Measurements from ENCODE around the gene SRM.
"Not testable (repeated sequence)": the region's sequence is repeated elsewhere in the genome, so short reads cannot be mapped to it uniquely, and the experiment has no call there.

Gene SRM

DNA sequence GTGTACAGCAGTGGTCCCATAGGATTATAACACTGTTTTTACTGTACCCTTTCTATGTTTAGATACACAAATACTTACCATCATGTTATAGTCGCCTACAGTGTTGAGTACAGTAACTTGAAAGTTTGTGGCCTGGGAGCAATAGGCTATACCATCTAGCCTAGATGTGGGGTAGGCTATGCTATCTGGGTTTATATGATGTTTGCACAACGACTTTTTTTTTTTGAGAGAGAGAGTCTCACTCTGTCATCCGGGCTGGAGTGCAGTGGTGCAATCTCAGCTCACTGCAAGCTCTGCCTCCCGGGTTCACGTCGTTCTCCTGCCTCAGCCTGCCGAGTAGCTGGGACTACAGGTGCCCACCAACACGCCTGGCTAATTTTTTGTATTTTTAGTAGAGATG, 40.5 kb downstream of the SRM start:
- not testable (repeated sequence) for DNase-seq (ENCODE audit: low read depth in 3 of 3)

DNA sequence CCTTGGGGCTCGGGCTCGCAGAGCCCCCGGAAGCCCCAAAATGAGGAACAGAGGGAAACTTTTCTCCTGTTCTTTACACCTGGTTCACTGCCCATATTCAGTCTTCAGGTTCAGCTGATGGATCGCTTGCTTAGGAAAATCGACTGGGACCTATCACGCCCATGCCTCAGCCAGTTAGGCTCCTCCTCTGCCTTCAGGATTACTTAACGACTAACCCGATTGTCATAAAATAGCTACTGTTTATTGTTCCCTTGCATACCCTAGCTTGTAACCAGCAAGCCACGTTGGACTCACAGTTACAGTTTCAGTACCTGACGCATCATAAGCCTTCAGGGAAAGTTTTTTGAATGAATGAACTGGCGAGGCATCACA, 46.7 kb downstream of the SRM start:
- DNase-seq (ENCODE audit: low read depth in 3 of 3): no peak

DNA sequence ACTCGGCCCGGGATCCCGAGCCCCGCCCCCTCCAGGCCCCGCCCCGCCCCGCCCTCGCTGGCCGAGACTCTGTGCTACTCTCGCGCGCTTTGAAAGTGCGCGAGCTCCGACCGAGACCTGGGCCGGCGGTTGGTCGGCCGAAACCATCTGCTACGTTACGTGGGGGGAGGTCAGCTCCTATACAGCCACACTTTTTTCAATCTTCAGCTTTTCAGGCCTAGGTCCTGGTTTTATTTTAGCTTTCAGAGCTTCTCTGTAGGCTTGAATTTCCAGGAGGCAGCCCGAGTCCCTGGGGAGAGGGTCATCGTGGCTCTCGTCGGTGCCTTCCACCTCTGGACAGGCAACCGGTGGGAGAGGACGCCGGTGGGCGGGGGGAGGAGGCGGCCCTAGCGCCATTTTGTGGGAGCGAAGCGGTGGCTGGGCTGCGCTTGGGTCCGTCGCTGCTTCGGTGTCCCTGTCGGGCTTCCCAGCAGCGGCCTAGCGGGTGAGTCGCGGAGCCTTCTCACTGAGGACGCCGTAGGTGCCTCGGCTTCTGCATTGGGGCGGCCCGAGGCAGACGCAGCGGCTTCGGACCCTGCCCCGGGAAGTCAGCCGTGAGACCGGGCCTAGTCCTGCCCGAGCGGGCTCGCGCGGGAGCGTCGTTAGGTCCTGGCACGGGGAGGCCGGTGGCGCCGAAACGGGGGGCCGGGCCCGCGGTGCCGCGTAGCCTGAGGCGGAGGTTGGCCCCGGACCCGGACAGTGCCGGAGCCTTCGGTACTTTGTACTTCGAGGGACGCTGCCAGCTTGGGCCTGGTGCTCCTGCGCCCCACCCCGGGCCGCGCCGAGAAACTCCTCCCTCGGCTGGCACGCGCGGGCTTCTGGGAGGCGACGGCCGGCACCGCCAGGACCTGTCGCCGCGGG, 47.3 kb downstream of the SRM start, which contains the start of gene TARDBP:
TSS of gene TARDBP (plus strand) at position 395 of the 900 bp plus-strand sequence. CDS start 1,074 bp downstream, outside the sequence.
- DNase-seq (ENCODE audit: low read depth in 3 of 3): peak; percentile 79 to 87 (median 82)

Measured in stimulated activated CD4-positive, alpha-beta T cell treated with anti-CD3 and anti-CD28 coated beads, TNF-alpha, amount 100 ng/mL, for 48 hours (primary cell).